ENCODE measurements around the gene CFAP90. TPM values are rescaled to one million over a fixed set of nuclear protein-coding genes. Genes with fewer than 3 reads are reported as not detected.

Gene CFAP90
- total and polyA plus RNA-seq, 11 donors, result not detected

DNA sequence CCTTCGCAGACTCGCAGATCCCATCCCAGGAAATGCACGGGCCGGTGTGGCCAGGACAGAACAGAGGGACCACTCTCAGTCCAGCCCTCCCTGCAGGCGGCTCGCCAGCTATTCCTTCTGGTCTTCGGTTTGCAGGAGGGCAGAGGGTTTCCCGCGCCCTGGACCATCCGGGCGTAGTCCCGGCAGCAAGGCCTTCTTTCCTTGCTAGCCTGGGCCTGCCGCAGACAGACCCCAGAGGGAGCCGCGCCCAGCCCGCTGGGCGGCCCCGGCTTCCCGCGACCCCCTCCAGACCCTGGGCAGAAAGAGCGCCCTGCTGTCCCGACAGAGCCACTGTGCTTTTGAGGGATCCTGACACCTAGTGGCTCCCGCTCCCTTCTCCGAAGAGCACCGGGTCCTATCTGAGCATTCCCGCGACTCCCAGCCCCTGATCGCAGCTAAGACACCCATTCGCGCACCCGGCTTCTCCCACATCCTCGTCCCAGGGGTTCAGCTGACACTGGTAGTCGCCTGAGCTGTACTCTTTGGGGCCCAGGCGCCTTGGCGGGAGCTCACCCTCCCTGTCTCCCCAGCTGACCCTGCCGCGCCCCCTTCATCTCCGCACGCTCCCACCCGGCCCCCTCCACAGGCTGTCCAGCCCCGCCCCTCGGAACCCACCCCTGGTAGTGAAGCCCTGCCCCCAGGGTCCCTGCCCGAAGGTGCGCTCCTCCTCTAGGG, 1.1 kb downstream of the CFAP90 start:
- H3K27ac ChIP-seq, result no peak overlapping the region
- no peak for TF ChIP-seq POLR2A (IDR thresholded peaks at IDR 0.05)
- TF ChIP-seq CTCF (IDR thresholded peaks at IDR 0.05), result peak in 5 of 12 donors; percentile 9 to 41 (median 15)
- intact Hi-C loops (cut with DNase I), result loop anchor here in 3 of 10 donors (5.0 to 10.0 kb wide), 2 partner anchors 1083 to 1085 kb away; no protein-coding TSS in a partner anchor
- peaks cover 0 to 40% (median 28%) of the 10 kb centered on the region in 9 donors for H3K27me3 ChIP-seq
- H3K4me1 ChIP-seq, result peaks cover 0 to 20% (median 9%) of the 10 kb centered on the region in 12 donors
- H3K9me3 ChIP-seq, result no peaks in the 10 kb centered on the region
- H3K36me3 ChIP-seq, result no peaks in the 10 kb centered on the region
- DNase-seq, result peak in 3 of 5 donors; percentile 11 to 58 (median 31)
- H3K4me3 ChIP-seq, result peak overlapping the region; percentile 7 to 60 (median 52)
- 2 to 5% (median 3%) methylated on average over 22 to 44 of the region's 44 CpGs for WGBS, 4 donors
- ATAC-seq, result peak in 3 of 4 donors; percentile 32 to 62 (median 42)

DNA sequence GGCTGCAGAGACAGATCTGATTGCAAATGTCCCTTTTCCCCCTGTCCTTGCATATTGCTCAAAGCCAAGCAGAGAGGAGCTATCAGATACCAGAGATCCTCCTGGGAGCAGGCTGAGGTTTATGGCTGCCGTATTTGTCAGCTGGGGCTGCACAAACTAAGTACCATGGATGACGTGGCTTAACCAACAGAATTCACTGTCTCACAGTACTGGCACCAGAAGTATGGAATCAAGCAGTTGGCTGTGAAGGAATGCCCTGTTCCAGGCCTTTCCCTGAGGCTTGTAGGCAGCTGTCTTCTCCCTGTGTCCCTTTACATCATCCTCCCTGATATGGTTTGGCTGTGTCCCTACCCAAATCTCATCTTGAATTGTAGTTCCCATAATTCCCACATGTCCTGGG, 2.6 kb downstream of the CFAP90 start:
- H3K27ac ChIP-seq, result no peak overlapping the region
- no peaks in the 10 kb centered on the region for H3K9me3 ChIP-seq
- TF ChIP-seq POLR2A (IDR thresholded peaks at IDR 0.05), result no peak
- no peak for TF ChIP-seq CTCF (IDR thresholded peaks at IDR 0.05)
- peaks cover 0 to 42% (median 28%) of the 10 kb centered on the region in 9 donors for H3K27me3 ChIP-seq
- WGBS, 4 donors, result 63 to 86% (median 70%) methylated on average over 2 of the region's 2 CpGs
- ATAC-seq (no peak), DNase-seq (no peak)
- intact Hi-C loops (cut with DNase I), result no loop called here
- H3K4me3 ChIP-seq, result no peak overlapping the region
- H3K36me3 ChIP-seq, result no peaks in the 10 kb centered on the region
- H3K4me1 ChIP-seq, result peaks cover 0 to 20% (median 9%) of the 10 kb centered on the region in 12 donors

GRCh38 chr5:7846327-7846726, 4.6 kb downstream of the CFAP90 start:
- Histone ChIP-seq H3K4me3 (no peak overlapping the region), H3K4me1 (peaks cover 0 to 20% (median 9%) of the 10 kb centered on the region in 12 donors), H3K9me3 (no peaks in the 10 kb centered on the region), H3K27me3 (peaks cover 0 to 42% (median 32%) of the 10 kb centered on the region in 9 donors), H3K36me3 (no peaks in the 10 kb centered on the region), H3K27ac (no peak overlapping the region)
- TF ChIP-seq POLR2A (IDR thresholded peaks at IDR 0.05) (no peak), CTCF (IDR thresholded peaks at IDR 0.05) (no peak)
- WGBS, 4 donors, result 78 to 89% (median 83%) methylated on average over 5 of the region's 5 CpGs
- ATAC-seq (no peak), DNase-seq (no peak)
- intact Hi-C loops (cut with DNase I), result no loop called here

DNA sequence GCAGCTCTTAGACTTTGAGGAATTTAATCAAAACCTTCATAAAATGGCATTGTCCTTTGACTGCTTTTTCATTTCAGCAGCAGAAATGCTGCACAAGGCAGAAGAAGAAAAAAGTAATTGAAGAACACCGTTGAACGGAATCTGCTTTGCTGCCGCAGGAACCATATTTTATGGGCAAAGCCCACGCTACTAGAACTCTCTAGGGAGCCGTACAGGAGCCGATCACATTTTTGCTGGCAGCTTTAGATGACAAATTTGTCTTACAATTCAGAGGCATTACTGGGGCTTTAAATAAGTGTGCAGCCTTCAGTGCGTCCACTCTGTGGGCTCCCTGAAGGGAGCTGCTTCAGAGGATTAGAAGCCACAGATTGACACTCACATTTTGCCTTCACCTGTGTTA, 5.4 kb downstream of the CFAP90 start:
- TF ChIP-seq CTCF (IDR thresholded peaks at IDR 0.05) (no peak), POLR2A (IDR thresholded peaks at IDR 0.05) (no peak)

More for the DNA sequence above, 5.4 kb downstream of the CFAP90 start:
- peaks cover 0 to 14% (median 6%) of the 10 kb centered on the region in 12 donors for H3K4me1 ChIP-seq
- 79 to 84% (median 83%) methylated on average over 7 of the region's 7 CpGs for WGBS, 4 donors
- no peak for DNase-seq
- H3K27ac ChIP-seq, result no peak overlapping the region
- intact Hi-C loops (cut with DNase I), result no loop called here
- H3K4me3 ChIP-seq, result no peak overlapping the region
- H3K9me3 ChIP-seq, result no peaks in the 10 kb centered on the region
- peaks cover 0 to 42% (median 24%) of the 10 kb centered on the region in 9 donors for H3K27me3 ChIP-seq
- no peak for ATAC-seq
- H3K36me3 ChIP-seq, result no peaks in the 10 kb centered on the region

Data from heart left ventricle (tissue), 16 donors.